PC-3 (cell line): ENCODE results near the gene TM9SF3.

ENCODE experiments used
- EZH2 ChIP-seq: fragments of 300-600 bp; sonication (generic); IDR thresholded peaks from one replicate; pipeline ENCODE4 v1.6.1; 2017; ENCODE audit warnings: antibody characterized with exemption, mild to moderate bottlenecking, low read length; ENCODE audit not compliant: unreplicated experiment
- EZH2phosphoT487 ChIP-seq: fragments of 300-600 bp; sonication (generic); IDR thresholded peaks from 2 replicates; pipeline ENCODE4 v1.6.1; 2018; ENCODE audit warnings: mild to moderate bottlenecking, antibody characterized with exemption, low read length, borderline replicate concordance
- TF ChIP-seq, protein P1 (sequence below): fragments of 300-600 bp; sonication (generic); conservative IDR thresholded peaks from 2 replicates; pipeline ENCODE4 v1.5.1; 2017; ENCODE audit warnings: antibody characterized with exemption, low read depth, mild to moderate bottlenecking, low read length

DNA sequence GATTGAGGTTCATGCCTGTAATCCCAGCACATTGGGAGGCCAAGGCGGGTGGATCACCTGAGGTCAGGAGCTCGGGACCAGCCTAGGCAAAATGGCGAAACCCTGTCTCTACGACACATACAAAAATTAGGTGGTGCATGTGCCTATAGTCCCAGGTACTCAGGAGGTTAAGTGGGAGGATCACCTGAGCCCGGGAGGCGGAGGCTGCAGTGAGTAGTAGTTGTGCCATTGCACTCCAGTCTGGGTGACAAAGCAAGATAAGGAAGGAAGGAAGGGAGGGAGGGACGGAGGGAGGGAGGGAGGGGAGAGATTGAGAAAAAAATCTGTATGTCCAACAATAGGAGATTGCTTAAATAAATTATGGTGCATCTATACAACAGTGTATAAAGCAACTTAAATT is 86.3 kb downstream of the TM9SF3 start:
- TF ChIP-seq, protein P1, sequence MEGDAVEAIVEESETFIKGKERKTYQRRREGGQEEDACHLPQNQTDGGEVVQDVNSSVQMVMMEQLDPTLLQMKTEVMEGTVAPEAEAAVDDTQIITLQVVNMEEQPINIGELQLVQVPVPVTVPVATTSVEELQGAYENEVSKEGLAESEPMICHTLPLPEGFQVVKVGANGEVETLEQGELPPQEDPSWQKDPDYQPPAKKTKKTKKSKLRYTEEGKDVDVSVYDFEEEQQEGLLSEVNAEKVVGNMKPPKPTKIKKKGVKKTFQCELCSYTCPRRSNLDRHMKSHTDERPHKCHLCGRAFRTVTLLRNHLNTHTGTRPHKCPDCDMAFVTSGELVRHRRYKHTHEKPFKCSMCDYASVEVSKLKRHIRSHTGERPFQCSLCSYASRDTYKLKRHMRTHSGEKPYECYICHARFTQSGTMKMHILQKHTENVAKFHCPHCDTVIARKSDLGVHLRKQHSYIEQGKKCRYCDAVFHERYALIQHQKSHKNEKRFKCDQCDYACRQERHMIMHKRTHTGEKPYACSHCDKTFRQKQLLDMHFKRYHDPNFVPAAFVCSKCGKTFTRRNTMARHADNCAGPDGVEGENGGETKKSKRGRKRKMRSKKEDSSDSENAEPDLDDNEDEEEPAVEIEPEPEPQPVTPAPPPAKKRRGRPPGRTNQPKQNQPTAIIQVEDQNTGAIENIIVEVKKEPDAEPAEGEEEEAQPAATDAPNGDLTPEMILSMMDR, result no peak
- no peak for TF ChIP-seq EZH2
- no peak for TF ChIP-seq EZH2phosphoT487
